ENCODE data around the gene GLYATL3. TPM values are rescaled to one million over a fixed set of nuclear protein-coding genes. Genes with fewer than 3 reads are reported as not detected.

The GLYATL3 gene
- polyA plus RNA-seq, 1 donor (not counting 4 experiments of a cell fraction or from before 2014, with no cell fraction given): not detected

GRCh38 chr6:49558238-49558637 lies 58.5 kb downstream of the GLYATL3 start:
- H3K79me2 ChIP-seq (ENCODE audit: control insufficient read depth, insufficient read depth, low read length): peaks cover 22% of the 10 kb centered on the region
- H3K9me1 ChIP-seq (ENCODE audit: control insufficient read depth, extremely low read depth, insufficient read depth, low read length): no peaks in the 10 kb centered on the region
- H3K9me3 ChIP-seq (ENCODE audit: control insufficient read depth, low read depth, low read length): no peaks in the 10 kb centered on the region
- no peak for FAIRE-seq
- H2AFZ ChIP-seq (ENCODE audit: control insufficient read depth, low read length): no peak overlapping the region
- H3K36me3 ChIP-seq (ENCODE audit: control insufficient read depth in 2 of 2, extremely low read depth in 1 of 2, insufficient read depth in 2 of 2, low read length in 2 of 2): peaks cover 1 to 16% of the 10 kb centered on the region in 2 experiments
- peaks cover 32% of the 10 kb centered on the region for H3K4me1 ChIP-seq (ENCODE audit: control insufficient read depth, extremely low read depth, insufficient read depth, low read length)
- no peak overlapping the region for H3K4me3 ChIP-seq (ENCODE audit: control insufficient read depth in 2 of 3, extremely low read depth in 1 of 3, insufficient read depth in 2 of 3, low read depth in 1 of 3, low read length in 3 of 3)
- TF ChIP-seq CTCF (optimal IDR thresholded peaks at IDR 0.05 in 1 of 3, IDR thresholded peaks at IDR 0.05 in 1 of 3, conservative IDR thresholded peaks at IDR 0.05 in 1 of 3; ENCODE audit: extremely low read depth in 1 of 3, insufficient read depth in 2 of 3, low read length in 3 of 3): no peak
- TF ChIP-seq EZH2 (IDR thresholded peaks at IDR 0.05; ENCODE audit: low read length): no peak
- H3K27me3 ChIP-seq (ENCODE audit: control insufficient read depth, extremely low read depth, insufficient read depth, low read length): no peaks in the 10 kb centered on the region
- dilution Hi-C loops (cut with MboI; ENCODE audit: extremely low pct_ligation_motif_present, low sequenced_read_pairs): no loop called here
- no peaks in the 10 kb centered on the region for H4K20me1 ChIP-seq (ENCODE audit: control insufficient read depth, extremely low read depth, insufficient read depth, low read length)
- H3K9ac ChIP-seq (ENCODE audit: control insufficient read depth, extremely low read depth, insufficient read depth, low read length): no peak overlapping the region
- no peak for DNase-seq (ENCODE audit: low read depth, low spot score)
- no peak overlapping the region for H3K27ac ChIP-seq (ENCODE audit: control insufficient read depth, insufficient read depth, low read length)
- no peak overlapping the region for H3K4me2 ChIP-seq (ENCODE audit: control insufficient read depth, extremely low read depth, insufficient read depth, low read depth, low read length)

- peaks cover under 1% of the 10 kb centered on the region for H3K79me2 ChIP-seq (ENCODE audit: control insufficient read depth, insufficient read depth, low read length)
- H3K36me3 ChIP-seq (ENCODE audit: control insufficient read depth in 2 of 2, extremely low read depth in 1 of 2, insufficient read depth in 2 of 2, low read length in 2 of 2): peaks cover 1 to 6% of the 10 kb centered on the region in 2 experiments
- DNase-seq (ENCODE audit: low read depth, low spot score) (no peak), FAIRE-seq (no peak)
- H3K4me2 ChIP-seq (ENCODE audit: control insufficient read depth, extremely low read depth, insufficient read depth, low read depth, low read length): no peak overlapping the region
- no peak overlapping the region for H3K9ac ChIP-seq (ENCODE audit: control insufficient read depth, extremely low read depth, insufficient read depth, low read length)
- no peaks in the 10 kb centered on the region for H4K20me1 ChIP-seq (ENCODE audit: control insufficient read depth, extremely low read depth, insufficient read depth, low read length)
- H3K9me1 ChIP-seq (ENCODE audit: control insufficient read depth, extremely low read depth, insufficient read depth, low read length): no peaks in the 10 kb centered on the region
- dilution Hi-C loops (cut with MboI; ENCODE audit: extremely low pct_ligation_motif_present, low sequenced_read_pairs): no loop called here
- peaks cover 14% of the 10 kb centered on the region for H3K4me1 ChIP-seq (ENCODE audit: control insufficient read depth, extremely low read depth, insufficient read depth, low read length)
- no peak for TF ChIP-seq CTCF (optimal IDR thresholded peaks at IDR 0.05 in 1 of 3, IDR thresholded peaks at IDR 0.05 in 1 of 3, conservative IDR thresholded peaks at IDR 0.05 in 1 of 3; ENCODE audit: extremely low read depth in 1 of 3, insufficient read depth in 2 of 3, low read length in 3 of 3)
- TF ChIP-seq EZH2 (IDR thresholded peaks at IDR 0.05; ENCODE audit: low read length): no peak
- no peak overlapping the region for H3K4me3 ChIP-seq (ENCODE audit: control insufficient read depth in 2 of 3, extremely low read depth in 1 of 3, insufficient read depth in 2 of 3, low read depth in 1 of 3, low read length in 3 of 3)
- H2AFZ ChIP-seq (ENCODE audit: control insufficient read depth, low read length): no peak overlapping the region
- H3K27ac ChIP-seq (ENCODE audit: control insufficient read depth, insufficient read depth, low read length): peak overlapping the region; percentile 33
- no peaks in the 10 kb centered on the region for H3K9me3 ChIP-seq (ENCODE audit: control insufficient read depth, low read depth, low read length)
- H3K27me3 ChIP-seq (ENCODE audit: control insufficient read depth, extremely low read depth, insufficient read depth, low read length): no peaks in the 10 kb centered on the region
These were observed 63.5 kb downstream of the GLYATL3 start for GRCh38 chr6:49563006-49563886.

Measured in keratinocyte (primary cell).